ENCODE results near the gene HES2.
A peak's percentile ranks its signal among the peaks of the same experiment; 100 is the strongest.
"Not testable (repeated sequence)": the region's sequence is repeated elsewhere in the genome, so short reads cannot be mapped to it uniquely, and the experiment has no call there.

The HES2 gene

DNA sequence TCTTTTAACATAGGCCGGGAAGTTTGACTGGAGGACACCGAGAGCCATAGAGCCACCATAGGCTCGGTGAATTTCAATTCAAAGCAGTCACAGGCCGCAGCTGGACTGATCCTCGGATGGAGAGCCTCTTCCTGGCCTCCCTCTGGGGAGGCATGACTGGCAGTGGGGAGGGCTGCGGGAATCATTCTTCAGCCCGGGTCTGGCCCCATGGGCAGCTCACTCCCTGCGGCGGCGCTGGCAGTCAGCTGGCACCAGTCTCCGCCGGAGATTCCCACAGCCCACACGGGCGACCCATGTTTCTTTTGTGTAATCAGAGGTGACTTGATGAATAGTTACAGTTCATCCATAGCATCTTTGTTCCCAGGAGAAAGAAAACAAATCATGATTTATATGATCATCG lies 15.4 kb upstream of the HES2 start:
- no peak for DNase-seq

DNA sequence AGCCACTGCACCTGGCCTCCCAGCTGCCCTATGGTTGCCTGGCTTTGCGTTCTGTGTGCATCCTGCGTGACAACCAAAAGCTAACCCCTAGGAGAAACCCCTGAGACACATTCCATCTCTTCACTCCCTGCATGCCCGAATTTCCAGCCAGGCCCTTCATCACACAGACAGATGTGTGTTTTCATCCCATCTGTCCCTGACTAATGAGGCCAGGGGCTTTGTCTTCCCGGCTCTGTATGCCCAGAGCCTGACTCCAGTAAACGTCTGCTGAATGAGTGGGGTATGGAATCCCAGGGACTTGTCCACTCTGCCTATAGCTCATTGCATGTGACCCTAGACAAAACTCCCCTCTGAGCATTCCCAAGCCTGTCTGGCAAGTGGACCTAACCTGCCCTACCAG lies 14.5 kb upstream of the HES2 start:
- no peak for DNase-seq

DNA sequence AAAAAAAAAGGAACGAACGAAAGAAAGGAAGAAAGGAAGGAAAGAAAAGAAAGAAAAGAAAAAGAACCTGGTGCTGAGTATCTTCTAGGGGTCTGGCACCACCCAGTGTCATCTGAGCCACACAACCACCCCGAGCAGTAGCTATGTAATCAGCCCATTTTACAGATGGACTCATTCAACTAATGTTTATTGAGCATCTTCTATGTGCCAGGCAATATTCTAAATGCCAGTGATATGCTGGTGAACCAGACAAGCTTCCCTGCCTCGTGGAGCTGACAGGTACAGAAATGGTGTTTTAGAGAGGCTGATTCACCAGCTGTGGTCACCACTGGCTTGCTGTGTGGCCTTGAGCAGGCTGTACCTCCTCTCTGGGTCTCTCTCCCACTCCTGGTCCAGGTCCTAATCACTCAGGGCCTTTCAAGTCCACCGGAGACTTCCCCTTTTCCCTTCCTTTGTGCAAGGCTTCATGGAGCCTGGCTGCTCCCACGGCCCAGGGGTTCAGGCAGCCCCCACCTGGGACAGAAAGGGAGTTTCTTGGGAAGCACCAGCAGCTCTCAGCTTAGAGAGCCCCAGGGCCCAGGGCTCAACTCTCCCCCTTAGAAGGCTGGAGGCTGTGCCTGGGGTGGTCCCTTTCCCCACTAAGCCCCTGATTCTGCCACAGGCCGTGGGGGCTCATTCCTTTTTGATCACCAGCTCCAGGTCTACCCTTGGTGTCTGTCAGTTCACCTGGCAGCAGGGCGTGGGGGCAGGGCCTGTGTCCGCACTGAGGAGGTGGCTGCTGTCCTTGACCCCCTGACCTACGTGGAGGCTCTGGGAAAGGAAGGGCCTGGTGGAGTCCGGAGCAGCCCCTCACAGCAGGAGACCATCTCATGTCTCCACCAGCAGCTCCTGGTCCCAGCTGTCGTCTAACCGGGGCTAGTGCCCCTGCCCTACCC lies 12.2 kb upstream of the HES2 start:
- not testable (repeated sequence) for DNase-seq

DNA sequence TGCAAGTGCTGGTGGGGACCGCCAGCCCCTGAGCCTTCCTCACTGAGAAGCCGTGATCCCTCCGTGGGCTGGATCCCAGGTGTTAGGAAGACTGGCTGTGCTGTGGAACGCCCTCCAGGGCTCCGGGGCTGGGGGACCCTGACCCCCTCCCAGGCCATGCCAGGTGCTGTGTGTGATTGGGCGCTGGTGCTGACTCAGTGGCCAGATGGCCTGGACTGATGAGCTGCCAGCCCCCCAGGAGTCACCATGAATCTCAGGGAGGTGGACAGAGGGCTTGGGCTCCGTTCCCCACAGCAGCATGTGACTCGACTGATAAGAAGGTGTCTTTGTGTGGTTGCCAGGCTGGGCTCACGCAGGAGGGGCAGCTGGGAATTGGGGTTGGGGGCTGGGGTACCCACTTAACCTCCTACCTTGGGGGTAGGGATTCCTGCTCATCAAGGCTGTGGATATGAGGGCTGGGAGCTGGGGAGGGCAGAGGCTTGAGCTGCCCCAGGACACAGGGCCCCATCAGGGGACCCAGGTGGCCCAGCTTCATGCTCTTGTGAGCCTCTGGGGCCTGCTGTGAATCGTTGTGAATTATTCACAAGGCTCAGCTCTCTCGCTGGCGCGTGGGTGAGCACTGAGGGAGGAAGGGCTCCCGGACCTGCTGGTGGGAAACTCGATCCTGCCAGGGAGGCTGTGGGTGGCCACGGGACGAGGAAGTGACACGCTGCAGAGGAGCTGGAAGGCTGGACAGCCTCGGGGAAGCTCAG lies 10.1 kb upstream of the HES2 start:
- not testable (repeated sequence) for DNase-seq

DNA sequence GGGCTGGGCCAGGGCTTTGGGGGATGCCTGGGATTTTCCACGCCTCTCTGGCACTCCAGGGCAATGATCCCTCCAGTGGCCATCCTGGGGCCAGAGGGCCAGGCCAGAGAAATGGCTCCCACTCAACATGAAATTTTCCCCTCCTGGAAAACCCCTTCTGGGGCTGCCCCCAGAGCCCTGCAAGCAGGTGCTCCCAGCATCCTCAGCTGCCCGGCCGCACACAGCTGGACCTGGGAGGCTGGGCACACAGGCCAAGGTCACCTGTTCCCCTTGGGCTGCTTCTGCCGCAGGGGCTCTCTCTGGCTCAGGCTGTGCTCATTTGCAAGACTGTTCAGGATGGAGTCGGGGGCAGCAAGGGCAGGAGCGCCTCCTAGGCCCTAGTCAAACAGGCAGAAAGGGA lies 8.7 kb upstream of the HES2 start:
- DNase-seq: not testable (repeated sequence)

DNA sequence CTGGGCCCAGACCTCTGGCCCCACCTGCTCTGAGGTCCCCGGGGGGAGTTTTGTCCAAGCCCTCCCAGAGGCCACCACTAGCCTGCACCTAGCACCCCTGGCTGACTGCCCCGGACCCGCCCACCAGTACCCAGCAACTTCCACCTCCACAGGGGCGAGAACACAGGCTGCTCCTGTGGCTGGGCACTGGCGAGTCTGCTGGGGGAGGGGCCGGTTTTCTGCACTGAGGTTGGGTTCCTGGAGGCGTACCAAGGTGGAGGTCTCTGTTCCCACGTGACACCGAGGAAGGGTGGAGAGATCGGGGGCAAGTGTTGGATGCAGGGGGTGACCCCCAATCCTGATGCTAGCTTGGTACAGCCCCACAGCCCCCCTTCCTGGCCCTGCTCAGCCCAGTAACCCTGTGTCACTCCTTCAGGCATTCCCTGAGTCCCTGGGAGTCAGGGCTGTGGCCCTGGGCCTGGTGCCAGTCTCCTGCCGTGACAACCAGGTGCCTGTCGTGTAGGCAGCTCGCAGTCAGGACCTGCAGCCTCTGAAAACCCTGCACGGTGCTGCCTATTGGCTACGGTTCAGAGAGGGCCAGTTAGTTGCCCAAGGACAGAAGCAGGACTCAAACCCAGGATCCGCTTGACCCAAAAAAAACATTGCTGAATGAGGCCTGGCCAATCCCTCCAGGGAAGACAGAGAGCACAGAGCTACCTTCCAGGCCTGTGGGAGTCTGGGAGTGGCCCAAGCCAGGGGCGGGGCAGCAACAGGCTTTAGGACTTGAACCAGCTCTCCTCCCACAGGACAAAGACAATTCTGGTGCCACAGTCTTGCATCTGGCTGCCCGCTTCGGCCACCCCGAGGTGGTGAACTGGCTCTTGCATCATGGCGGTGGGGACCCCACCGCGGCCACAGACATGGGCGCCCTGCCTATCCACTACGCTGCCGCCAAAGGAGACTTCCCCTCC lies 8.0 kb upstream of the HES2 start:
- DNase-seq: no peak

DNA sequence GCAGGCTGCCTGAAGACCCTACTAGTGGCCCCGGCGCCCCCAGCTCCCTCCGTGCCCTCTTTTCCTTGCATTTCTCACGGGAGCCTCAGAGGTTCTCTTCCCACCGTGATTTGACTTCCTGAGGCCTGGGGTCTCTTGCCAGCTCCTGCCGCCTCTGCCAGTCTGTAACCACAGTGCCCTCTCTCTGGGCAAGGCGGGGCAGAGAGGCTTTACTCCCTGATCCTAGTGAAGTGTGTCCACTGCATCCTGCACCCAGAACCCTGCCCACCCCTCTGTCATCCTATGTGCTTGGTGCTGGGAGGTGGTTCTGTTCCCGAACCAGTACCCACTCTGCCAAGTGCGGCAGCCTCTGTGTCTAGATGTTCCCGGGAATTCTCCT lies 7.2 kb upstream of the HES2 start:
- DNase-seq: no peak

DNA sequence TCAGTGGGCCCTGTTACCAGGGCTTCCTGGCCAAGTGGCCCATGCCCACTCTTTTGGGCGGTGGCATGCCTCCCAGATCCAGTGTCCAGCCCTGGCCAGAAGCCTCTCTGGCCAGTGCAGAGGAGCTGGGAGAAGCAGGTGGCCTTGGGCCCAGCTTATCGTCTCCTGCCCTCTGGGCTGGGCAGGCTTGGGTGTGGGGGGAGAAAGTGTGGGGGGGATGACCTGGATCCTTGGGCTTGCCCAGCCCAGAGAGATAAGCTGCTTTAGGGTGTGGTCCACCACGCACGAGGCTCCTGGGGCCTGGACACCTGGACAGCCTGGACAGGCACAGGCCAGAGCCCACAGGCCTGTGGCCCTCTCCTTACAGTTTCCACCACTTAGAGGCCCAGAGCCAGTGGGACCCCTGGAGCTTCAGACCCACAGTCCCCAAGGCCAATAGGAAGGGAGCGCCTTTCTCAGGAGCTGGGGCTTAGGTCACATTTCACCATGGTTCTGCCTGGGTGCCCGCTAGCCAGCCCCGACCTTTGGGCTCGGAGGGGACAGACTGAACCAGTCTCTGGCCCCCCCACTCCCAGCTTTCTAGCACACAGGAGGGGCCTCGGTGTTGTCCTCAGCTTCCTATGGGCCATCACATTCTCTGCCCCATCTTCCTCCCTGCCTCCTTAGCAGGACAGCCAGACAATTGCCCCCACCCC lies 6.7 kb upstream of the HES2 start:
- no peak for DNase-seq

DNA sequence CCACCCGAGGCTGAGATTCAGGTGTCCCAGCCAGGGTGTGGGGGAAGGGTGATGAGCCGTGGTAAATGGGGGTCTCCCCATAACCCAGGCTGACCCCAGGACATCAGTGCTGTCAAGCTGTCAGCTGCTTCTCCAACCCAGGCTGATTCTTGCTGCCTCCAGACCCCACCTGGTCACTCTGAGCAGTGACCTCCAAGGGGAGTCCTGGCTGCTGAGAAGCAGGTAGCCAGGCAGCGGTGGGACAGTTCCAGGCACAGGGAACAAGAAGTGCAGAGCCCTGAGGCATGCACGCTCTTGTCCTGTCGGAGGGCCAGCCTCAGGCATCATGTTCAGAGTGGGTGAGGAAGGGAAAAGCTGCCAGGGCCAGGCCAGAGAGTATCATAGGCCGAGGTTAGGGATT lies 5.9 kb upstream of the HES2 start:
- DNase-seq: no peak

DNA sequence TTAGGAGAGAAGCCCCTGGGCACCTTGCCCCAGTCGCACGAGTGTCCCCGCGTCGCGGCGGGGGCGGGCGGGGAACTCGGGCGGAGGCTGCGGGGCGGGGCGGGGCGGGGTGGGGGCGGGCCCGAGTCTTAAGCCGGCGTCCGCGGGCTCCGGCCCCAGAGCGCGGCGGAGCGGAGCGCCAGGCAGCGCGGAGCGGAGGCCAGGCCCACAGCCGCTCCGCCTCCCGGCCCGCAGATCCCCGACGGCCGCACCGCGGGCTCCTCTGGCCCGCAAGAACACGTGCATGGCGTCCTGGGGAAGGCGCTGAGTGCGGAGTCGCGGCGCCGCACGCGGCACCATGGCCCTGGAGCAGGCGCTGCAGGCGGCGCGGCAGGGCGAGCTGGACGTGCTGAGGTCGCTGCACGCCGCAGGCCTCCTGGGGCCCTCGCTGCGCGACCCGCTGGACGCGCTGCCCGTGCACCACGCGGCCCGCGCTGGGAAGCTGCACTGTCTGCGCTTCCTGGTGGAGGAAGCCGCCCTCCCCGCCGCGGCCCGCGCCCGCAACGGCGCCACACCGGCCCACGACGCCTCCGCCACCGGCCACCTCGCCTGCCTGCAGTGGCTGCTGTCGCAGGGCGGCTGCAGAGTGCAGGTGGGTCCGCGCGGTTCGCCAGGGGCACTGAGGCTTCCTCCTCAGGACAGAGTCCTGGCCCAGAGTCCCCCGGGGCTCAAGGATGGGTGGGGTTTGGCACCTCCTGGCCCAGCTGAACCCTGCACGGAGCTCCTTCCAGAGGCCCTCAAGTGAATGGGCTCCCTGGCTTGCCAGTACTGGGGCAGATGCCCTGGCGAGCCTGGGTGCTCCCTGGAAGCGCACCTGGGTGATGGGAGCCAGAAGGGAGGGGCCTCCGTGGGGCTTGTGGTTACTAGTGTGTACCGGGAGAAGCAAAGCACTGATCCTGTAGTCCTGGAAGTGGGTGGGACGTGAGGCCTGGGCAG lies 5.2 kb upstream of the HES2 start, which contains the start of gene ESPN:
TSS of gene ESPN (plus strand) at position 158 of the 975 bp plus-strand sequence. CDS start at position 338, 180 bp downstream.
- no peak for DNase-seq

DNA sequence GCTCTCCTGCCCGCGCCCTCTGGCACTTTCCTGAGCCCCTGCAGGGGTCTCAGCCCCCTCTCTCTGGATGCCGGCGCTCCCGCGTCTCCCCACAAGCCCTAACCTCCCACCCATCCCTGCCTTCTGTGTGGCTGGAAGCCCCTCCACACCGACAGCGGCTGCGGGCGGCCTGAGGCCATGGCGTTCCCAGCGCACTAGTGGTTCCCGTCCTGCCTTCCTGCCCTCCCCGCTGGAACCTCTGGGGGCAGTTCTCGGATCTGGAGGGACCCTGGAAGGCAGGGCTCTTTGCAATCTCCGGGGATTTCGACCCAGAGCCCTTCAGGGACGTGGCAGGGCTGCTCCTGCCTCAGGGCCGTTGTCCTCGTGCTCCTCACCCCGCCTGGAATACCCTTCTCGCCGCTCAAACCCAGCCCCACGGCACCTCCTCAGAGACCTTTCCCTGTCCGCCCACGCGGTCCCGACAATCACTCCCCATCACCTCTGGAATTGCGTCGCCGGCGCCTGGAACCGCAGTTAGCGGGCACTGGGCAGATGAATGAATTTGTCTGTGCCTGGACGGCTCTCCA lies 4.4 kb upstream of the HES2 start:
- no peak for DNase-seq

DNA sequence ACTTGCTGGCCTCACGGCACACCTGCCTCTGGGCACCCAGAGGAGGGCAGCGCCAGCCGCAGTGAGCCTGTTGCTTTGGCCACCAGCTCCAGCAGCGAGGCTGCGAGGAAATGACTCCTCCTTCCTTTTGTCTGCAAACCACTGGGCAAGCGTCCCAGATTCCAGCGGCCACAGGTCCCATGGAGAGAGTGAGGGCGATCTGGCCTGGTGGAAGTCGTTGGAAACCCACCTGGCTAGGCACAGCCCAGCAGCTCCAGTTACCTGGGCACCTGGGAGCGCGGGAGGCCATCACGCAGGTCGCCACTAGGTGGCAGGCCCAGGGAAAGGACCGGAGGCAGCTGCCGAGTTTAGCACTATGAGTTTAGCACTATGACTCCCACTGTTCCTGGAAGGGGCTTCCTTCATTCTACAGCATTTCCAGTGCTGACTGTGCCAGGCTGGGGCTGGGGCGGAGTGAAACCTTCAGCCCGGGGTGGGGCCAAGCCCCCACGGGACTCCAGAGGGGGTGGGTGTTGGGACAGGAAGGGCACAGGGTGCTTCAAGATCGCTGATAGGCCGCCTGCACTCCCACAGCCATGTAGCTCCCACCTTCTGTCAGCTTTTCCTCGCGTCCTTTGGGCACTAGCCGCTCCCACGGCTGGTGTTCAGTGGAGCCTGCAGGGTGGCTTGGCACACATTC lies 3.7 kb upstream of the HES2 start:
- DNase-seq: peak; percentile 85

DNA sequence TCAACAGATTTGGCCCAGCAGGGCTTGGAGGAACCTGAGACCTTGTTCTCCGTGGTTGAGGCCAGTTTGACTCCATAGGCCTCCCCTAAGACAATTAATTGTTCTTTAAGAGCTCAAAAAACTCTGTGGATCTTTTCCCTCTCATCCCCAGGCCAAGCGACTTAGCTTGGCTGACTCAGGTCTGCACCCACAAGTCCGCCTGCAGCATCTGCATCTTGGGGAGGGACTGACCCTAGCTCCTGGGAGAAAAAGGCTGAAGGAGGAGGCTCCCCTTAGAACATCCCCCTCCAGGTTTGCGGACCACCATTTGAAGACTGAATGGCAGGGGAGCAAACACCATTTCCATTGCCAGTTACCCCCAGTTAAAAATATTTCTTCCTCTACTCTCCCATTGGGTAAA lies 1.5 kb upstream of the HES2 start:
- no peak for DNase-seq

DNA sequence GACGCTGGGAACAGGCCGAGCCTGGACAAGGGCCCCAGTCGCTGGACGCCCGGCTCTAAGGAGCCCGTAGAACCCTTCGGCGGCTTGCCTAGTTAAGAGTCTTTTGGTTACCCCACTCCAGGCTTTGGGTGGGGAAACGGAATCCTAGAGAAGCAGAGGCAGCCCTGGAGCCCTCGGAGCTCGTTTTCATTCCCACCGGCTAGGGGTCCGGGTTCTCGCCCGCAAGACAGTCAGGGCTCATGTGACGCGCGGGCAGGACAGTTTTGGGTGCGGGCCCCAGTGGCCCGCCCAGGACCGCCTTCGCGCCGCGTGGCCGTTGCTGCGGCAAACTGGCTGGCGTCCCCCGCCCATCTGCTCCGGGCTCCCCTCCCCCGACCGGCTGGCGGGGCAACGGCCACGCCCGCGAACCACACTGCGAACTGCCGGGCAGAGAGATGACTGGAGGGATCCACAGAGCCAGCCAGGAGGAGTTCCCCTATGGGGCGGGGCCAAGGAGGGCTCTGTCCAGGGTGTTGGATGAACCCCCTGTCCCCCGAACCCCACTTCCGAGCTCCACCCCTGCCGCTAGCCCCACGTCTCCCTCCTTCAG lies 829 bp upstream of the HES2 start:
- no peak for DNase-seq

DNA sequence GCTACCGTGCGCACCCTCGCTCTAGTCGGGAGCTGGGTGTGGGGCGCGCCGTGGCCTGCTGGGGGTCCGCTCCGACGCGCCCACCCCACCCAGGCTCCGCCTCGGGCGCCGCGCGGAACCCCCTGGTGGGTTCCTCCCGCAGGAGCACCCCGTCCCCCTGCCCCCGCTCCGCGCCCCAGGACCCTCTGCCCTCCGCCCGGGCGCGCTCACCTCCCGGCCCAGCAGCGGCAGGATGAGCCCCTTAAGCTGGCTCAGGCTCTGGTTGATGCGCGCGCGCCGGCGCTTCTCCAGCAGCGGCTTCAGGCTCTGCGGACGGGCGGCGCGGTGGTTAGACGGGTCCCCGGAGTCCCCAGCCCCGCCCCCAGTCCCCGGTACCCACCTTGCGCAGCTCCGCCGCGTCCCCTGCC lies 319 bp downstream of the HES2 start:
- DNase-seq: no peak

DNA sequence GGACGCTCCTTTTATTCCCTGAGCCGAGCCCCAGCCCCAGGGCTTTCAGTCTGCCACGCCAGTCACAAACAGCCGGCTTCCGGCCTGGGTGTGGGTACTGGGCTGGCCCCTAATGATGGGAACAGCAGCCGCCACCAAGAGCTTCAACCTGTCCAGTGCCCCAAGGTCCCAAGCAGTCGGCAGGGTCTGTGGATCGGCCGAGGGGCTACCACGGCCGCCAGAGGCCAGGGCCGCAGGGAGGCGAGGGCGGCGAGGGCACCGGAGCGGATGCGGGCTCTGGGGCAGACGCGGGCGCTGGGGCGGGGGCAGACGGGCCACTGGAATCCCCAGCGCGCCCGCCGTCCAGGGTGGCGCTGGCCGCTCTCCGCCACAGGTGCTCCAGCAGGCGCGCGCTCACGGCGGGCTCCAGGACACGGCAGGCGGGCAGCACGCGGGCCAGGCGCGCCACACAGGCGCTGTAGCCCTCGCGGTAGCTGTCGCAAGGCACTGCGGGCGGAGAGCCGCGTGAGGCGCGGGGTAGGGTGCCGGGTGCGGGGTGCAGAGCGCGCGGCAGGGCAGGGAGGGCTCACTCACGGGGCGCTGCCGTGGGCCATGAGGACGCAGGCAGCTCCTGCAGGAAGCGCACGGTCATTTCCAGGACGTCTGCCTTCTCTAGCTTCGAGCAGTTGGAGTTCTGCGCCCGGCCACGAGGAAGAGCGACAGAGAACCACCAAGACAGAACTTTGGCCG lies 887 bp downstream of the HES2 start:
- DNase-seq: no peak

DNA sequence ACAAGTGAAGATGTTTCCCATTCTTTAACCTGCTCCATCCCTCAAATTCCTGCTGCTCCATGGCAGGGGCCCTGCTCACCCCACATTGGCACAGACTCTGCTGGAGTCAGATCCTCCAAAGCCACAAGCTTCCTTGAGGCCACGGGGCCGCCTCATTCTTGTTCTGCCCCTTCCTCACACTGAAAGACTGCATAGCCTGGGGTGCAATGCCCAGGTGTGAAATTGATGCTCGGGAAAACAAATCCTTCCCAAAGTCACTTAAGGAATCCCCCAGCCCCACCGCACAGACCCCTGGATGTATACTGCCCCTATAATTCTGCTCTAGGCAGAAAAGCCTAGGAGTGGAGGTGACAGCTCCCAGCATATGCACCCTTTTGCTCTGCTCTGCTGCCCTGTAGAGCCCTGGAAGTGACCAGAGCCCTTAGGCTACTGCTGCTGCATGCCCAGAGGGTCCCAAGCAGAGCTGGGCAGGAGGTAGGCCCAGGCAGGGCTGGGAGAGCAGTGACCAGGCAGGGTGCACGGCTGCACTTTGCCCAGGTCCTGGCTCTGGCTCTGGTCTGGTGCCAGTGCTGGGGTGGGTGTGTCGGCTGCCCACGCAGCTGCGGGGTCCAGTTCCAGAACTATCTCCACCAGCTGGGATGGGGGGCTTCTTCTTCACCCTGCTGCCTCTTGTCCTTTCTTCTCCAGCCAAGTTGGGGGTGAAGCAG lies 1.6 kb downstream of the HES2 start:
- no peak for DNase-seq

DNA sequence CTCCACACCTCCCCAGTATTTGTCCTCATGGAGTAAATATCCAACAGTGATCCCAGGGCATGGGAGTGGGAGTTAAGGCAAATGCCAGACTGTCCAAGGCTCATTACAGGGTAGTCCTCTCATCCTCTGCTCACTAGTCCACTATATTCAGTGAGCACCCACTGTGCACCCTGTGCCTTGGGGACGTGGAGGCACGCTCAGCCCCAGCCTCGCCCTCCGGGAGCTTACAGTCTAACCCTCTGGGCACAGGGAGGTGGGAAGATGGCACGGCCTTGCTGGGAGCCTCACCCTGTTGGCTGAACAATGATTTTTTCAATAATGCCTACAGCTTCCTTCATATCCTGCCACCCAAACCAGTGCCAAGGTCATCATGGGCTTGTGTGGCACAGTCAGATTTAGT lies 2.8 kb downstream of the HES2 start:
- no peak for DNase-seq
